Keratinocyte (primary cell): Measurements from ENCODE around the gene C17orf58.

ENCODE experiments used
- EZH2 ChIP-seq: IDR thresholded peaks from one replicate; pipeline ENCODE4 v1.6.1; 2012; ENCODE audit warnings: inconsistent platforms, mild to moderate bottlenecking, low read length, moderate library complexity
- TF ChIP-seq, protein P1 (sequence below), 3 experiments: IDR thresholded peaks in 1 of 3; conservative IDR thresholded peaks in 1 of 3; optimal IDR thresholded peaks in 1 of 3; 2 replicates in 2 of 3; 3 replicates in 1 of 3; pipeline versions ENCODE3 to v1.5.1; 2011; ENCODE audit warnings: low read length in 3 of 3, mild to moderate bottlenecking in 3 of 3, moderate library complexity in 2 of 3, control low read depth in 1 of 3, inconsistent platforms in 1 of 3; ENCODE audit not compliant: insufficient read depth in 2 of 3; ENCODE audit errors: extremely low read depth in 1 of 3

DNA sequence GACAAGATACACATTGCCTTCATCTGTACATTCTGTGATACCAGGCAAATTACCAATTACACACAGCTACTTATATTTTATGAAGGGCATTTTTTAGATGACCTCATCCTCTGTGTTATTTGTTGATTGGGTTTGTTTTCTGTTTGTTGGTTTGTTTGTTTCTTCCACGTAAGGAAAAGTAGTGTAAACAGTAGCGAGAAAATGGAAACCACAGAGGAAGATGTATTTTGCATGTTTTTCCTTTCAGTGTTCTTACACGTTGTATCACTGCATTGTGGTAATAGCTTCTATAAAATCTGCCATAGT lies 12.9 kb downstream of the C17orf58 start:
- TF ChIP-seq, protein P1, sequence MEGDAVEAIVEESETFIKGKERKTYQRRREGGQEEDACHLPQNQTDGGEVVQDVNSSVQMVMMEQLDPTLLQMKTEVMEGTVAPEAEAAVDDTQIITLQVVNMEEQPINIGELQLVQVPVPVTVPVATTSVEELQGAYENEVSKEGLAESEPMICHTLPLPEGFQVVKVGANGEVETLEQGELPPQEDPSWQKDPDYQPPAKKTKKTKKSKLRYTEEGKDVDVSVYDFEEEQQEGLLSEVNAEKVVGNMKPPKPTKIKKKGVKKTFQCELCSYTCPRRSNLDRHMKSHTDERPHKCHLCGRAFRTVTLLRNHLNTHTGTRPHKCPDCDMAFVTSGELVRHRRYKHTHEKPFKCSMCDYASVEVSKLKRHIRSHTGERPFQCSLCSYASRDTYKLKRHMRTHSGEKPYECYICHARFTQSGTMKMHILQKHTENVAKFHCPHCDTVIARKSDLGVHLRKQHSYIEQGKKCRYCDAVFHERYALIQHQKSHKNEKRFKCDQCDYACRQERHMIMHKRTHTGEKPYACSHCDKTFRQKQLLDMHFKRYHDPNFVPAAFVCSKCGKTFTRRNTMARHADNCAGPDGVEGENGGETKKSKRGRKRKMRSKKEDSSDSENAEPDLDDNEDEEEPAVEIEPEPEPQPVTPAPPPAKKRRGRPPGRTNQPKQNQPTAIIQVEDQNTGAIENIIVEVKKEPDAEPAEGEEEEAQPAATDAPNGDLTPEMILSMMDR (optimal IDR thresholded peaks at IDR 0.05 in 1 of 3, IDR thresholded peaks at IDR 0.05 in 1 of 3, conservative IDR thresholded peaks at IDR 0.05 in 1 of 3; ENCODE audit: extremely low read depth in 1 of 3, insufficient read depth in 2 of 3, low read length in 3 of 3): no peak
- TF ChIP-seq EZH2: no peak
